Ishikawa (cell line): ENCODE data around the gene CNTN4.

Experiments used
- CEBPB ChIP-seq: IDR thresholded peaks from 2 replicates; pipeline ENCODE4 v1.6.1; 2012
- CREB1 ChIP-seq: IDR thresholded peaks from 2 replicates; pipeline ENCODE4 v1.6.1; 2012; ENCODE audit warnings: low read depth
- EGR1 ChIP-seq: IDR thresholded peaks from 2 replicates; pipeline ENCODE4 v1.6.1; 2012
- EP300 ChIP-seq: IDR thresholded peaks from 2 replicates; pipeline ENCODE4 v1.6.1; 2012; ENCODE audit warnings: borderline replicate concordance
- FOXM1 ChIP-seq: IDR thresholded peaks from 2 replicates; pipeline ENCODE4 v1.6.1; 2012; ENCODE audit warnings: low read depth, borderline replicate concordance
- NFIC ChIP-seq: IDR thresholded peaks from 2 replicates; pipeline ENCODE4 v1.6.1; 2012
- RAD21 ChIP-seq: IDR thresholded peaks from 2 replicates; pipeline ENCODE4 v1.6.1; 2012; ENCODE audit warnings: low read depth
- TAF1 ChIP-seq: IDR thresholded peaks from 2 replicates; pipeline ENCODE4 v1.6.1; 2012; ENCODE audit warnings: low read depth, mild to moderate bottlenecking
- TCF12 ChIP-seq: IDR thresholded peaks from 2 replicates; pipeline ENCODE4 v1.6.1; 2012; ENCODE audit warnings: low read depth
- TEAD4 ChIP-seq: IDR thresholded peaks from 2 replicates; pipeline ENCODE4 v1.6.1; 2012
- USF1 ChIP-seq: IDR thresholded peaks from 2 replicates; pipeline ENCODE4 v1.6.1; 2012
- YY1 ChIP-seq: IDR thresholded peaks from 2 replicates; pipeline ENCODE4 v1.6.1; 2012; ENCODE audit warnings: low read depth
- ZBTB7A ChIP-seq: IDR thresholded peaks from 2 replicates; pipeline ENCODE4 v1.6.1; 2012; ENCODE audit warnings: low read depth
- TF ChIP-seq, protein P1 (sequence below): IDR thresholded peaks from 2 replicates; pipeline ENCODE4 v1.6.1; 2012
- TF ChIP-seq, protein P2 (sequence below): IDR thresholded peaks from 2 replicates; pipeline ENCODE4 v1.6.1; 2012; ENCODE audit warnings: low read depth, mild to moderate bottlenecking

CNTN4 gene

GRCh38 chr3:2558796-2559195 is 460.1 kb downstream of the CNTN4 start:
- no peak for TF ChIP-seq TAF1
- TF ChIP-seq FOXM1: no peak
- TF ChIP-seq, protein P1, sequence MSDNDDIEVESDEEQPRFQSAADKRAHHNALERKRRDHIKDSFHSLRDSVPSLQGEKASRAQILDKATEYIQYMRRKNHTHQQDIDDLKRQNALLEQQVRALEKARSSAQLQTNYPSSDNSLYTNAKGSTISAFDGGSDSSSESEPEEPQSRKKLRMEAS: no peak
- no peak for TF ChIP-seq USF1
- TF ChIP-seq TEAD4: no peak
- TF ChIP-seq RAD21: no peak
- TF ChIP-seq, protein P2, sequence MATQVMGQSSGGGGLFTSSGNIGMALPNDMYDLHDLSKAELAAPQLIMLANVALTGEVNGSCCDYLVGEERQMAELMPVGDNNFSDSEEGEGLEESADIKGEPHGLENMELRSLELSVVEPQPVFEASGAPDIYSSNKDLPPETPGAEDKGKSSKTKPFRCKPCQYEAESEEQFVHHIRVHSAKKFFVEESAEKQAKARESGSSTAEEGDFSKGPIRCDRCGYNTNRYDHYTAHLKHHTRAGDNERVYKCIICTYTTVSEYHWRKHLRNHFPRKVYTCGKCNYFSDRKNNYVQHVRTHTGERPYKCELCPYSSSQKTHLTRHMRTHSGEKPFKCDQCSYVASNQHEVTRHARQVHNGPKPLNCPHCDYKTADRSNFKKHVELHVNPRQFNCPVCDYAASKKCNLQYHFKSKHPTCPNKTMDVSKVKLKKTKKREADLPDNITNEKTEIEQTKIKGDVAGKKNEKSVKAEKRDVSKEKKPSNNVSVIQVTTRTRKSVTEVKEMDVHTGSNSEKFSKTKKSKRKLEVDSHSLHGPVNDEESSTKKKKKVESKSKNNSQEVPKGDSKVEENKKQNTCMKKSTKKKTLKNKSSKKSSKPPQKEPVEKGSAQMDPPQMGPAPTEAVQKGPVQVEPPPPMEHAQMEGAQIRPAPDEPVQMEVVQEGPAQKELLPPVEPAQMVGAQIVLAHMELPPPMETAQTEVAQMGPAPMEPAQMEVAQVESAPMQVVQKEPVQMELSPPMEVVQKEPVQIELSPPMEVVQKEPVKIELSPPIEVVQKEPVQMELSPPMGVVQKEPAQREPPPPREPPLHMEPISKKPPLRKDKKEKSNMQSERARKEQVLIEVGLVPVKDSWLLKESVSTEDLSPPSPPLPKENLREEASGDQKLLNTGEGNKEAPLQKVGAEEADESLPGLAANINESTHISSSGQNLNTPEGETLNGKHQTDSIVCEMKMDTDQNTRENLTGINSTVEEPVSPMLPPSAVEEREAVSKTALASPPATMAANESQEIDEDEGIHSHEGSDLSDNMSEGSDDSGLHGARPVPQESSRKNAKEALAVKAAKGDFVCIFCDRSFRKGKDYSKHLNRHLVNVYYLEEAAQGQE: no peak
- no peak for TF ChIP-seq NFIC
- no peak for TF ChIP-seq TCF12

DNA sequence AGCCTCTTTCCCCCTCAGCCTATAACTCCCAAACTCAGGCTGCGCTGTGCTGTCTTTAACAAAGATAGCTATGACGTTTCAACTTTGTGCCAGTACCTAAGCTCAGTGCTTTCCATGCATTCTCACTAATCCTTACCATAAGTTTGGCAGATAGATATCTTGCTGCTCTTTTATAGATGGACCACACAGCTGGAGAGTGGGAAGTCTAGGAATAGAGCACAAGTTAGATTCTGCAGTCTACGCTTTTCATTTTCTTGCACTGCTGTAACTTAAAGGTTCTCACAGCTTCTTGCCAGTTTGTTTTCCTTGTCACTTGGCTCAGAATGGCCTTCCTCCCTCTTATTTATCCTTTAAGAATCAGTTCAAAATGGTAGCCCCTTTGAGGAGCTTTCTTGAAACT is 468.8 kb downstream of the CNTN4 start:
- no peak for TF ChIP-seq TEAD4
- TF ChIP-seq EP300: no peak
- TF ChIP-seq, protein P1: no peak
- TF ChIP-seq RAD21: no peak
- no peak for TF ChIP-seq TCF12
- TF ChIP-seq CEBPB: no peak
- TF ChIP-seq USF1: no peak
- TF ChIP-seq ZBTB7A: no peak
- TF ChIP-seq YY1: no peak
- TF ChIP-seq EGR1: no peak
- no peak for TF ChIP-seq FOXM1
- TF ChIP-seq, protein P2: no peak
- TF ChIP-seq CREB1: no peak
- no peak for TF ChIP-seq NFIC
- TF ChIP-seq TAF1: no peak

DNA sequence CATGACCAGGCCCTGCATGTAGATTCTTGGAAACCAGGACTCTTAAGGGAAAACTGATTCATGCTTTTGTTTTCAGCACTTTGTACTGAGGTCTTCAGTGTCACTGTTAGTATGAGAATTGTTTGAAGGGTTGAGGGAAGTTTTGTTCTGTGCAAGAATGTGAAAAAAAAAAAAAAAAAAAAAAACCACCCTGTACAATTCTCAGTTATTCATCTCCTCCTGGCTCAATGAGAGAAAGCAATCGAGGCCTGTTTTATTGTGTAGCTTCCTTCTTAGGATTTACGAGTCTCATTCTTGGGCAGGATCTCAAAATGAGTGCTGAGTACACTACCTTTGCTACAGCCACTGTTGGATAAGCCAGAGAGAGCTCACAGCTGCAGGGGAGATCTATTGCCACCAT is 469.5 kb downstream of the CNTN4 start:
- TF ChIP-seq USF1: no peak
- no peak for TF ChIP-seq CREB1
- no peak for TF ChIP-seq FOXM1
- TF ChIP-seq TCF12: no peak
- TF ChIP-seq, protein P1: no peak
- TF ChIP-seq, protein P2: no peak
- TF ChIP-seq CEBPB: no peak
- TF ChIP-seq RAD21: no peak

DNA sequence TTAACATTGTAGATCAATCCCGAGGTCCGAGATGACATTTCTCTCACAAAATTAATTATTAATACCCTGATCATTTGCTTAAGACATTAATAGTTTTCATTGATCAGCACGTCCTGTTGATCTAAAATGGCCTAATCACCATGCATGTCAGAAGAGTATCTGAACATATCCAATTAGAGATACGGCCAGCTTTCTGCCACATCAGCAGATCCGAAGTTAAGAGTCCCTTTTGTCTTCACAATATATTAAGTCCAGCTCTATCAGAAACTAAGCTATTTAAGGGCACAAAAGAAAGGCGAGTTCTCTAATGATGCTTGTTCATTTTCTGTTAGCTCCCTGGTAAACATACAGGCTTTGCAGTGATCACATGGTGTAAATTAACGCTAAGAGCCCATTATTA is 470.3 kb downstream of the CNTN4 start:
- TF ChIP-seq TEAD4 (no peak), USF1 (no peak)
